Calu3 (cell line): ENCODE measurements around the gene CD81. TPM values are rescaled to one million over a fixed set of nuclear protein-coding genes. Genes with fewer than 3 reads are reported as not detected.

ENCODE experiments used
- BruUV-seq: library from RNA; stranded (reverse); fragments of 400-500 nt; replicated peaks from 2 replicates; lab custom pipeline; 2021; lab: Mats Ljungman, UMichigan
- CTCF ChIA-PET: fragments of 300-600 bp; sonication (Branson Sonifier 250); formaldehyde crosslinking; loops from one replicate; lab custom pipeline; 2022; ENCODE audit warnings: antibody characterized with exemption; lab: Charles Lee
- DNase-seq: peaks from one replicate; pipeline ENCODE4 v3.0.0; 2022
- H3K27ac Mint-ChIP-seq: one replicate; pipeline ENCODE4 v1.8.0; 2022; ENCODE audit warnings: mixed read lengths; ENCODE audit not compliant: unreplicated experiment
- H3K27me3 Mint-ChIP-seq: one replicate; pipeline ENCODE4 v1.8.0; 2022; ENCODE audit warnings: mixed read lengths; ENCODE audit not compliant: unreplicated experiment
- H3K36me3 Mint-ChIP-seq: one replicate; pipeline ENCODE4 v1.8.0; 2022; ENCODE audit warnings: mild to moderate bottlenecking, moderate library complexity, mixed read lengths; ENCODE audit not compliant: insufficient read depth, unreplicated experiment
- H3K4me1 Mint-ChIP-seq: one replicate; pipeline ENCODE4 v1.8.0; 2022; ENCODE audit warnings: mild to moderate bottlenecking, low read depth, mixed read lengths; ENCODE audit not compliant: unreplicated experiment
- H3K4me3 Mint-ChIP-seq: one replicate; pipeline ENCODE4 v1.8.0; 2022; ENCODE audit warnings: mild to moderate bottlenecking, low read depth, moderate library complexity, mixed read lengths; ENCODE audit not compliant: unreplicated experiment
- H3K9me3 Mint-ChIP-seq: one replicate; pipeline ENCODE4 v1.8.0; 2022; ENCODE audit warnings: low read depth, mixed read lengths; ENCODE audit not compliant: unreplicated experiment
- intact Hi-C: fragments of 100-400 bp; cut with micrococcal nuclease; formaldehyde crosslinking; loops from one replicate; pipeline ENCODE4 v1.10.0; 2022; ENCODE audit not compliant: unreplicated experiment
- total RNA-seq: library from RNA; stranded (reverse); gene quantifications from 2 replicates; pipeline ENCODE4 v1.2.3, GENCODE V29; 2022
- TF ChIP-seq, protein P1 (sequence below): fragments of 200-600 bp; IDR thresholded peaks from one replicate; pipeline ENCODE4 v1.8.0; 2022; ENCODE audit warnings: antibody characterized with exemption; ENCODE audit not compliant: unreplicated experiment

The CD81 gene
- total RNA-seq, 1 experiment from 2014 or later = 283 TPM

DNA sequence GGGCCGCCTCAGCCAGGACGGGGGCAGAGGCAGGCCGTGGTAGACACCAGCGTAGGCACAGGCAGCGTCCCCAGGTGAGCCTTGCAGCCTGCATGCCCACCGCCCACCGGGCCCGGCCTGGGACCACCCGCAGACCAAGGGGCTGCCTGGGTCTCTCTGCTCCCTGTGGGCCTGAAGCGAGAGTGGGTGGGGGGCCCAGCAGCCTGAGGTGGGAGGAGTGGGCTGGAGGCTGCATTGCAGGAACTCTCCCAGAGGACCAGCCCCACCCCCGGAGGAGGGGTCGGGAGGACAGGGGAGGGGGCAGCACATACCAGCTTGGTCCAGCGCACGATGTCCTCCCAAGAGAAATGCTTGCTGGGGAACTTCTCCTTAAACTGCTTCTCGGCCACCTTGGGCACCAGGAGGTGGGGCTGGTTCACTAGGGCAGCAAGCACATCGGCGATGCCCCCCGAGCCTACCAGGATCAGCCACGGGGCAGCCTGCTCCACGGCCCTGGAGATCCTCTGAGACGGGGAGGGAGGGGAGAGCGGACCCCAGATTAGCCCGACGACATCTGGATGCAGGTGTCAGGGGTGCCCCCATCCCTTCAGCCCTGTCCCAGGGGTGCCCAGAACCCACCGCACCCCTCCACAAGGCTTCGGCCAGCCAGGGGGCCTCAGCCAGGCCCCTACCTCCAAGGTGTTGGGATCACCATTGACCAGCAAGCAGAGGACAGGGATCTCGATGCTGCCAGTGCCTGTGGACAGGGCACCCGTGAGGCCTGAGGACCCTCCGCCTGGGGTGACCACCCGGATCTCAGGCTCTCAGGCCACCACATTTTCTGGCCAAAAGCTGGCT lies 41.0 kb downstream of the CD81 start:
- no peaks in the 10 kb centered on the region for H3K4me1 Mint-ChIP-seq
- no peak overlapping the region for H3K4me3 Mint-ChIP-seq
- no peaks in the 10 kb centered on the region for H3K36me3 Mint-ChIP-seq
- CTCF ChIA-PET = interaction anchor here (0.7 to 3.1 kb wide), 3 partner anchors 46 to 112 kb away, joined by 3 to 97 read pairs (median 4); no protein-coding TSS in a partner anchor
- H3K9me3 Mint-ChIP-seq = no peaks in the 10 kb centered on the region
- intact Hi-C loops = no loop called here
- BruUV-seq = no TSS peak
- no peak for DNase-seq
- H3K27ac Mint-ChIP-seq = no peak overlapping the region
- H3K27me3 Mint-ChIP-seq = peaks cover 9% of the 10 kb centered on the region
- TF ChIP-seq, protein P1, sequence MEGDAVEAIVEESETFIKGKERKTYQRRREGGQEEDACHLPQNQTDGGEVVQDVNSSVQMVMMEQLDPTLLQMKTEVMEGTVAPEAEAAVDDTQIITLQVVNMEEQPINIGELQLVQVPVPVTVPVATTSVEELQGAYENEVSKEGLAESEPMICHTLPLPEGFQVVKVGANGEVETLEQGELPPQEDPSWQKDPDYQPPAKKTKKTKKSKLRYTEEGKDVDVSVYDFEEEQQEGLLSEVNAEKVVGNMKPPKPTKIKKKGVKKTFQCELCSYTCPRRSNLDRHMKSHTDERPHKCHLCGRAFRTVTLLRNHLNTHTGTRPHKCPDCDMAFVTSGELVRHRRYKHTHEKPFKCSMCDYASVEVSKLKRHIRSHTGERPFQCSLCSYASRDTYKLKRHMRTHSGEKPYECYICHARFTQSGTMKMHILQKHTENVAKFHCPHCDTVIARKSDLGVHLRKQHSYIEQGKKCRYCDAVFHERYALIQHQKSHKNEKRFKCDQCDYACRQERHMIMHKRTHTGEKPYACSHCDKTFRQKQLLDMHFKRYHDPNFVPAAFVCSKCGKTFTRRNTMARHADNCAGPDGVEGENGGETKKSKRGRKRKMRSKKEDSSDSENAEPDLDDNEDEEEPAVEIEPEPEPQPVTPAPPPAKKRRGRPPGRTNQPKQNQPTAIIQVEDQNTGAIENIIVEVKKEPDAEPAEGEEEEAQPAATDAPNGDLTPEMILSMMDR = no peak

- no peak overlapping the region for H3K4me3 Mint-ChIP-seq
- no peak for DNase-seq
- no peak overlapping the region for H3K27ac Mint-ChIP-seq
- no peaks in the 10 kb centered on the region for H3K9me3 Mint-ChIP-seq
- TF ChIP-seq, protein P1 = no peak
- no peaks in the 10 kb centered on the region for H3K4me1 Mint-ChIP-seq
- intact Hi-C loops = loop anchor here (1.0 kb wide), 1 partner anchor 114 kb away; no protein-coding TSS in a partner anchor
- CTCF ChIA-PET = interaction anchor here (1.0 to 3.1 kb wide), 8 partner anchors 10 to 221 kb away, joined by 3 to 97 read pairs (median 5); partner anchors contain the start of gene TSSC4
- peaks cover 17% of the 10 kb centered on the region for H3K27me3 Mint-ChIP-seq
- H3K36me3 Mint-ChIP-seq = no peaks in the 10 kb centered on the region
- BruUV-seq = no TSS peak
These were observed 41.7 kb downstream of the CD81 start for GRCh38 chr11:2418693-2419360.

- peak; percentile 83 for DNase-seq
- H3K4me1 Mint-ChIP-seq = no peaks in the 10 kb centered on the region
- CTCF ChIA-PET = interaction anchor here (0.6 to 3.1 kb wide), 15 partner anchors 11 to 595 kb away, joined by 3 to 97 read pairs (median 4); partner anchors contain the start of gene TSSC4
- intact Hi-C loops = loop anchor here (1.0 to 5.0 kb wide), 2 partner anchors 115 to 223 kb away; no protein-coding TSS in a partner anchor
- H3K9me3 Mint-ChIP-seq = no peaks in the 10 kb centered on the region
- H3K36me3 Mint-ChIP-seq = no peaks in the 10 kb centered on the region
- BruUV-seq = no TSS peak
- H3K4me3 Mint-ChIP-seq = no peak overlapping the region
- H3K27ac Mint-ChIP-seq = no peak overlapping the region
- TF ChIP-seq, protein P1 = peak; percentile 82
- H3K27me3 Mint-ChIP-seq = peaks cover 27% of the 10 kb centered on the region
These were observed 42.8 kb downstream of the CD81 start for GRCh38 chr11:2419638-2420501.
